ENCODE results near the gene FGB.

- TF ChIP-seq CTCF (IDR thresholded peaks at IDR 0.05): no peak
- TF ChIP-seq POLR2A (IDR thresholded peaks at IDR 0.05): no peak
- no peak for TF ChIP-seq POLR2AphosphoS5 (IDR thresholded peaks at IDR 0.05)
- TF ChIP-seq EP300 (IDR thresholded peaks at IDR 0.05): no peak
Measured at GRCh38 chr4:154615211-154615610, 52.4 kb downstream of the FGB start.
